Ammon's horn (tissue), 1 donor: ENCODE measurements around the gene NUP210L.
"Not testable (repeated sequence)": the region's sequence is repeated elsewhere in the genome, so short reads cannot be mapped to it uniquely, and the experiment has no call there.

Source experiments
- DNase-seq: peaks from one replicate; pipeline ENCODE4 v3.0.0-alpha.2; 2016; ENCODE audit warnings: low spot score

NUP210L gene

GRCh38 chr1:153991806-153992205 lies 163.1 kb downstream of the NUP210L start:
- DNase-seq = no peak

GRCh38 chr1:153991151-153991630 lies 163.7 kb downstream of the NUP210L start:
- no peak for DNase-seq

GRCh38 chr1:153990468-153991150 lies 164.3 kb downstream of the NUP210L start, which contains the start of gene RPS27:
Gene RPS27, plus strand, starts transcription at chr1:153990762. Its CDS starts 35 bp downstream, at chr1:153990797.
- DNase-seq = peak; percentile 99

- no peak for DNase-seq
Measured at GRCh38 chr1:153987621-153988020, 167.3 kb downstream of the NUP210L start.

- DNase-seq = peak; percentile 79
Measured at GRCh38 chr1:153985941-153986761, 168.7 kb downstream of the NUP210L start, which contains the start of gene RAB13. Gene RAB13, minus strand, starts transcription at chr1:153986339. Its CDS starts 103 bp downstream, at chr1:153986236.

- DNase-seq = no peak
Measured at GRCh38 chr1:153985341-153985912, 169.4 kb downstream of the NUP210L start.

GRCh38 chr1:153984123-153984894 lies 170.6 kb downstream of the NUP210L start:
- DNase-seq = no peak

GRCh38 chr1:153981735-153982134 lies 173.1 kb downstream of the NUP210L start:
- DNase-seq = not testable (repeated sequence)

- not testable (repeated sequence) for DNase-seq
Measured at GRCh38 chr1:153979091-153979490, 175.8 kb downstream of the NUP210L start.

- DNase-seq = no peak
Measured at GRCh38 chr1:153978274-153978909, 176.5 kb downstream of the NUP210L start.

GRCh38 chr1:153977250-153978240 lies 177.3 kb downstream of the NUP210L start, which contains the start of gene JTB:
Gene JTB, minus strand, starts transcription at chr1:153977674. Its CDS starts 422 bp downstream, at chr1:153977252.
- DNase-seq = peak; percentile 93

- DNase-seq = no peak
Measured at GRCh38 chr1:153976819-153977249, 178.0 kb downstream of the NUP210L start.

- no peak for DNase-seq
Measured at GRCh38 chr1:153973525-153973924, 181.3 kb downstream of the NUP210L start.

GRCh38 chr1:153973071-153973470 lies 181.8 kb downstream of the NUP210L start:
- no peak for DNase-seq

GRCh38 chr1:153970346-153970745 lies 184.5 kb downstream of the NUP210L start:
- DNase-seq = no peak

GRCh38 chr1:153968972-153969371 lies 185.9 kb downstream of the NUP210L start:
- DNase-seq = no peak

GRCh38 chr1:153968408-153968807 lies 186.5 kb downstream of the NUP210L start:
- no peak for DNase-seq

- no peak for DNase-seq
Measured at GRCh38 chr1:153968000-153968363, 186.9 kb downstream of the NUP210L start.

GRCh38 chr1:153967107-153967999 lies 187.5 kb downstream of the NUP210L start, which contains the start of gene CREB3L4:
Gene CREB3L4, plus strand, starts transcription at chr1:153967902. Its CDS starts 624 bp downstream, at chr1:153968526.
- peak; percentile 100 for DNase-seq
